ENCODE results near the gene TM4SF20.

DNA sequence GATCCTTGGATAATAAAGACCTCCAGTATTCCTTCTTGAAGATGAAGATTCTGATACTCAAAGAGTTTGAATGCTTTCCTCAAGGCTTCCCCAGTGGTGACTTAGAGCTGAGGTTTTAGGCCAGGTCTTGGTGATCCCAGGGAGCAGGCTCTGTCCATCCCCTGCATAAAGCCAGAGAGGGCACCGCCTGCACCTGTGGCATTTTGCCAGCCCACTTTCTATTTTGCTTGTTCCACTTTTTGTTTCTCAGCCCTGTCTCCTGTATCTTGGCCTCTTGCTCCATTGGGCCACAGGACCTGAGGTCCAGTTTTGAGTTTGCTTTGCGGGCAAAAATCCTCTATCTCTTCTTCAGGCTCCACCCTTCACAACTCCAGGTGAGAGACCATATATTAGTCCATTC lies 15.3 kb upstream of the TM4SF20 start:
- TF ChIP-seq, protein P1, sequence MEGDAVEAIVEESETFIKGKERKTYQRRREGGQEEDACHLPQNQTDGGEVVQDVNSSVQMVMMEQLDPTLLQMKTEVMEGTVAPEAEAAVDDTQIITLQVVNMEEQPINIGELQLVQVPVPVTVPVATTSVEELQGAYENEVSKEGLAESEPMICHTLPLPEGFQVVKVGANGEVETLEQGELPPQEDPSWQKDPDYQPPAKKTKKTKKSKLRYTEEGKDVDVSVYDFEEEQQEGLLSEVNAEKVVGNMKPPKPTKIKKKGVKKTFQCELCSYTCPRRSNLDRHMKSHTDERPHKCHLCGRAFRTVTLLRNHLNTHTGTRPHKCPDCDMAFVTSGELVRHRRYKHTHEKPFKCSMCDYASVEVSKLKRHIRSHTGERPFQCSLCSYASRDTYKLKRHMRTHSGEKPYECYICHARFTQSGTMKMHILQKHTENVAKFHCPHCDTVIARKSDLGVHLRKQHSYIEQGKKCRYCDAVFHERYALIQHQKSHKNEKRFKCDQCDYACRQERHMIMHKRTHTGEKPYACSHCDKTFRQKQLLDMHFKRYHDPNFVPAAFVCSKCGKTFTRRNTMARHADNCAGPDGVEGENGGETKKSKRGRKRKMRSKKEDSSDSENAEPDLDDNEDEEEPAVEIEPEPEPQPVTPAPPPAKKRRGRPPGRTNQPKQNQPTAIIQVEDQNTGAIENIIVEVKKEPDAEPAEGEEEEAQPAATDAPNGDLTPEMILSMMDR (IDR thresholded peaks at IDR 0.05), result no peak
- no peak for TF ChIP-seq POLR2A (IDR thresholded peaks at IDR 0.05)
